GM19193 (cell line): ENCODE results near the gene PFN3.

Experiments used
- POLR2A ChIP-seq: IDR thresholded peaks from 4 replicates; pipeline ENCODE4 v1.6.1; 2011; ENCODE audit not compliant: insufficient read depth, insufficient read length; ENCODE audit errors: extremely low read depth

Gene PFN3

GRCh38 chr5:177357146-177357458, 43.4 kb downstream of the PFN3 start:
- TF ChIP-seq POLR2A = no peak

GRCh38 chr5:177356746-177357145, 43.7 kb downstream of the PFN3 start:
- TF ChIP-seq POLR2A = no peak

GRCh38 chr5:177355868-177356168, 44.6 kb downstream of the PFN3 start:
- TF ChIP-seq POLR2A = no peak

GRCh38 chr5:177355162-177355867, 45.1 kb downstream of the PFN3 start:
- no peak for TF ChIP-seq POLR2A

GRCh38 chr5:177354711-177355110, 45.8 kb downstream of the PFN3 start:
- TF ChIP-seq POLR2A = no peak

- TF ChIP-seq POLR2A = no peak
Measured at GRCh38 chr5:177354256-177354655, 46.2 kb downstream of the PFN3 start.

- TF ChIP-seq POLR2A = no peak
Measured at GRCh38 chr5:177353093-177353492, 47.4 kb downstream of the PFN3 start.

GRCh38 chr5:177351392-177352329, 48.8 kb downstream of the PFN3 start, which contains the start of gene LMAN2:
TSS of gene LMAN2 (minus strand) at chr5:177351668. CDS start at chr5:177351647, 21 bp downstream.
- TF ChIP-seq POLR2A = peak; percentile 92

- TF ChIP-seq POLR2A = no peak
Measured at GRCh38 chr5:177350776-177351391, 49.6 kb downstream of the PFN3 start.
